ENCODE measurements around the gene RPS6KA2. TPM values are rescaled to one million over a fixed set of nuclear protein-coding genes. Genes with fewer than 3 reads are reported as not detected.
"Not testable (repeated sequence)": the region's sequence is repeated elsewhere in the genome, so short reads cannot be mapped to it uniquely, and the experiment has no call there.

Gene RPS6KA2
- polyA plus RNA-seq, 1 donor: 25.9 TPM

DNA sequence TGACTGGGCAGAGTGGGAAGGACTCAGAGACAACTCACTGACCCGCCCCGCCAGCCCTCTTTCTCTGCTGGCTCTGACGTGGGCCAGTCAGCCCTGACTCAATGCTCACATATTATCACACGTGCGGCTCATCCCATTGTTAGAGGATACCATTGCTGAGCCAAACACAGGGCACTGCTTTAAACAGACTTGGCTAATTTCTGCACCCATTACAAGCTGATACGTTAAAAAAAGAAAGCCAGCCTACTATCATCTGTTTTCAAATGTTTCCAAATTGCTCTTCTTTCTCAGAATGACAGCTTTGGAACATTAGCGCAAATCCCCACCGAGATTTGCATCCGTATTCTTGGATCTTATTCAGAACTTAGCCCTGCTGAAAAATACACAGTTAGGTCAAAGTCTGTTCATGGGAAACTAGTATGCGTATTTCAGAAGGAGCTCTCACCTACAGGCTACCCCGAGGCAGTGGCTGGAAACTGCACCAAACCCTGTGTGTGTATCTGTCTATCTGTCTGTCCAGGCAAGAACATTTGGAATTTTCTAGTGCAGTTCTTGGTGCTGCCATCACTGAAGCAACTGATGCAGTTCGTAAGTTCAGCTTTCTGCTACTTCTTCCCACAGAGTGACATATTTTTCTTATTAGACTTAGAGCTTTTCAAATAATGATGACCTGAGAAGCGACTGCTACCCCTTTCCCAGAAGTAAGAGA, 73.3 kb downstream of the RPS6KA2 start:
- DNase-seq: no peak

DNA sequence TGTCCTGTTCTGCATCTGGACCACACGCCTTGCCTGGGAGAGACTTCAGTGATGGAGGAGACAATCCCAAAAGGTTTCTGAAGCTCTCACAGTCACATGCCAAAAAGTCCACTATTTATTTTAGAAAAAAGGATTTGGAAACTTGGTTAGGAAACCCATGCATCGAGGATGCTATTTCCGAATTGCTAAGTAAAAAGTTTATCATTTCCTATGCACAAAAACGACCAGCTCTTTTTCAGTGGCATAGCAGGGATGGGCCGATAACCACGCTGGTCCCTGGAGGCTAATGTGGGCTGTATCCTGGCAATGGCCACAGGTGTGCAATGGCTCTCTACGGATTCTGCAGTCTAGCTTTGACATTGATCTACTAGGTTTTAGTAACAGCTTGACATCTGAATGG, 74.5 kb downstream of the RPS6KA2 start:
- DNase-seq: no peak

DNA sequence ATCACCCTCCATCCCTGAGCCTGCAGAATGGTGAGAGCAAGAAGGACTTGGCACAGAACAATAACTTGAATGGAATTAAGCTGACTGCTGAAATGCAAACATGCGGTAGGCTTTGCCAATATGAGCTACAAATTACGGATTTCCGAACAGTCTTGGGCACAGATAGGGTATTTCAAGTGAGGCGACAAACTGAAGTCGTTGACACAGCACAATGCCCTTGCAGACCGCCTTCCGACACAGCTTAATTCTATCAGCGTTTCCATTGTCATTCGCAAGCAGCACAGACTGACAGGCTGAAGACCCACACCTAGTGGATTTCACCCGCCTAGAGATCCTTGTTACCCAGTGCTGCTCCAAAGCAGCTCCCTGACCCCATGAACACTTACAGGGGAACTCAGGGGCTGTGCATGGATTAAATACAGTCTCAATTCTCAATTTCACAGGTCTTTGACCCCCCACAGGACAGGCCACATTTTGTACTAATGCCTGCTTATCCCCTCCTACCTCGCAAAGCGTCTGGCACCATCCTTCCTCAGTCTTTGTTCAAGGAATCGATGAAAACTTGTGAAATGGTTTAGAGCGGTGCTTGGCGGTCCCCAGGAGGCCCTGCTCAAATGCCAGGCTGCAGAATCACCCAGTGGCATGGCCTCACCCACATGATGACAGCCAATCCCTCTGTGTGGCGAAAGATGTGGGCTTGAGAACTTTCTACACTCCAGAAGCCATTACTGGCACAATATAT, 75.1 kb downstream of the RPS6KA2 start:
- DNase-seq: no peak

DNA sequence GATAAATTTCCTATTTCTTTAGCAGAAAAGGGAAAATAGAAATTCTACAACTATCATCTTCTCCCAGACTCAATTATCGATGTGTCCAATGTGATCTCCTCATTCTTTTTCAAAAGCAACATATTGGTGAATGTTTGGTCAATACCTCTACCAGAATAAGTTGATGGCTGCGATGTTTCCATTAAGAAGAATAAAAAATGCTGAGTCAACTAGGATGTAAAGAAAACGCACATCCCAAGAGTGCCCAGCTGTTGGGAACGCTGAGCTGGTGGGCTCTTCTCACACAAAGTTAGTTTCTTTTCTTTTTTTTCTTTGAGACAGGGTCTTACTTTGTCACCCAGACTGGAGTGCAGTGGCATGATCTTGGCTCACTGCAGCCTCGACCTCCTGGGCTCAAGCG, 80.4 kb downstream of the RPS6KA2 start:
- DNase-seq: no peak

DNA sequence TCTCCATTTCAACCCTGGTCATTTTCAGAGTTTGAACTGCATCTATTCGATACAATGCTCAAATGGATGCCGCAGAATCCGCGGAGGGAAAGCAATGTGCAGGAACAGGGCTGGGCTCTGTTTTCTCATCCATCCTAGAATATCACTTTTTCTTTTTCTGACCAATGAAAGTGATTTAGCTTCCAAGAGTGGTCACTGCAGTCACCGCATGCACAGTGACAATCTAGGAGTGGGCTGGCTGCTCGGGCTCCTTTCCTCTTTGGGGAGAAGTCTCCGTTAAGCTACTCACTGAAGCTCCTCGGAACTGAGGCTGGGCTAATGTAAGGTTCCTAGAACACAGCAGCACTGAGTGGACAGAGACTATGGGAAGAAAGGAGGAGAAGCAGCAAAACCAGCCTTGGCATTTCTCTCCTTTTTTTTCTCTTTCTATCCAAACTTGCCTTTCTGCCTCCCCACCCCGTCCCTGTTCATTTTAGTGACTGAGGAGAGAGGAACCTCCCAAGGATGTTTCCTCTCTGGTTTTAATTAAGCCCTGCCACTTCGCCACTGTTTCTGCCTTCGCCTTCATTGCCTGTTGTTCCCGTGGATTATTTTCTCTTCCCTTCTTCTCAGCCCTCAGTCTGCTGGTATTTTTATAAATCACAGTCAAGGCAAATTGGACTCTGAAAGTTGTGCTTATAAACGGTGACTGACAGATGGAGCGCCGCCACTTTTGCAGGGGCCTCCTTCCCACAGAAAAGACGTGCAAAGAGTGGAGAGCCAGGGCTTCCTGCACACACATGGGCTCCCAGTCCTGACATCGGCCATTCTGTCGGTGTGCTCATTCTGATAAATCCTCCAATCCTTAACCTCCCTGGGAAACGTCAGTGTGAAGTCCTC, 81.7 kb downstream of the RPS6KA2 start:
- no peak for DNase-seq

DNA sequence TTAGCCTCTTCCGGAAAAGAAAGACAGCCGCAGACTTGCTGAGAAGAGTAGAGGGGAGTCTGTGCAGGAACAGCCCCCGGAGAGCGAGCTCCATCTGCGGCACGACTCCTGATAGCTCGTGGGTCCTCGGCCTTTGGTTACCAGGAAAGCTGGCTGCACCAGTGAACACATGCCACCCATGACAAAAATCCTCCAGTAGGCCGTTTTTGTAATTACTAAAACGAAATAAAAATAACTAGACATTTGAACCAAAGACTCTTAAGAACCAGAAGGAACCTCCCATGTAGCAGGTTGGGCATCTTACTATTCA, 82.8 kb downstream of the RPS6KA2 start:
- no peak for DNase-seq

DNA sequence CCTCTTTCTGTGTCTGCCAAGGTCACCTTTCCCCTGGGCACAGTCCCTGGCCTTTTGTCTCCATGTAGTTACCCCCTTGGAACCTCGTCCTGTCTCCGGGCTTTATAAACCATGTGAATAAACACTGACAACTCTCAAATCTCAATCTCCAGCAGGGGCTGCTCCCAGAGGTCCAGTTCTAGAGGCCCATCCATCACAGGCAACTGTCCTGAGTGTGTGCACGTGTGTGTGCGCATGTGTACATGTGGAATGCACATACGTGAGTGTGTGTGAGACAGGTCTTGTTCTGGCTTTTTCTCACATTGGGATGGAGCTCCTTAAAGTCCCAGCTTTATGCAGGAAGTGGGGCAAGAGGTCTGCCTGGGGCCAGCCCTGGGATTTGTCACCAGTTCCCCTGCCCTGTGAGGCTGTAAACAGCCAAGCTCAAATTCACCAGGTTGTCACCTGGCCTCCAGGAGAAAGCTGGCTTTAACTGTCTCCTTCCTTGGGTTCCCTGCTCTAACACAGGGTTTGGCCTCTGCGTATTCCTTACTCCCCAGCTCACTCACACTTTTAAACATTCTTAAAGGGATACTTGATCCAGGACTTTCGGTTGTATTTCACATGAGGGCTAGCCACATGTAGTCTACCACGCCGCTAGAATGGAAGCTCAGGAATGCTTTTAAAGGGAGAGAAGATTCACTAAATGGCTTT, 83.3 kb downstream of the RPS6KA2 start:
- no peak for DNase-seq

DNA sequence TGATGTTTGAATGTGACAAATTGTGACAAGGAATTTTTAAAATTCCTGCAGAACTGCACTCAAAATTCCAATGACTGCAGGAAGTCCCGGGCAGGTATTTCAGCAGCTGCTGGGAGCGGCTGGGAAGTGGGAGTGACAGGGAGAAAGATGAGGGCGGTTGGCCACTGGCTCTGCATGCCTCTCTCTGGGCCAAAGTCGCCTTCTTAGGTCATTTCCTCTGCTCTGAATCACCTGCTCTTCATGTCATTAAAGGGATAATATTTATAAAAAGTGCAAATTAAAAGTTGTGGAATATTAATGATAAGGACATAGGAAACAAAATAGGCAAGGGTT, 84.5 kb downstream of the RPS6KA2 start:
- no peak for DNase-seq

DNA sequence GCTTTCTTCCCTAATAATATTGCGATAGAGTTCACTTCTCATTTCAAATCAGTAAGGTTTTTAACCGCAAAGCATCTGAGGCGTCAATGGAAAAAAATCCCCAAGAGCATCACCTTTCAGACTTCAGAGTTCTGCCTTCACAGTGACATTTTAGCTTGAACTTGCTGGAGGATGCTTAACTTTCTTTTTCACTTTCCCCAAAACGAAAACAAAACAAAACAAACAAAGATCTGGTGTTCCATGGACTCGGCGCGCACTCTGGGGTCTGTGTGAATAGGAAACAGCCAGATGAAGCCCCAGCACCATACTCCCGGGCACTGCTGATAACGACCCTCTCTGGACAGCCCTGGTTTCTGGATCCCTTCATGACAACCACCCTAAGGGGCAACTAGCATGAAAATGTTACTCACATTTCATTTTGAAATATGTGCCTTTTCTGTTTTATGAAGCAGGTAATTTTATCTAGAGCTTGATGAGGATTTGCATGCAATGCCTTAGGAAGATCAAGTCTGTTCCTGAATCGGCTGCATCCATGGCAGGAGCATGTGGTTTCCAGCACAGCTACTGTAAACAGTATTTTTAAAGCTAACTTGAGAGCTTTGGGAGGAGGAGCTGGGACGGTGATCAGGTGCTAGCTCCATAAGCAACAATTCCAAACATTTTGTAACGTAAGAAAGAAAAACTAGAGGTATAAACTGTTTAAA, 85.0 kb downstream of the RPS6KA2 start:
- no peak for DNase-seq

DNA sequence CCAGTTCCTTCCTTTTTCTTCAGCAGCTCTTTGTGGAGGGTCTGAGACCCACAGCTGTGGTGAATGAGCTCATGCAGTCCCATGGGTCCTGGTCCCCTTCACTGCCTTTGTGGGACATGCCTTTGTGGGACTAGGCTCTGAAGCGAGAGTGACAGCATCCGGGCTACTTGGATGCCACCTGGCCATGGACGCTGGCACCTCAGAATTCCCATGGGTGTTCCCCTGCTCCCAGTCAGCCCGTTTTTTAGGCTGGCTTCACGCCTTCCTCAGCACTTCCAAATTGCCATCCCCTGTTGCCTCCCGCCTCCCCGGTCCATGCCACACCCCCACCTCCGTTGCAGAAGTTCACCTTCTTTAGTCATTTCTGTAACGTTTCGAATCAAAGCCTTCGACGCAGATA, 85.7 kb downstream of the RPS6KA2 start:
- DNase-seq: no peak

DNA sequence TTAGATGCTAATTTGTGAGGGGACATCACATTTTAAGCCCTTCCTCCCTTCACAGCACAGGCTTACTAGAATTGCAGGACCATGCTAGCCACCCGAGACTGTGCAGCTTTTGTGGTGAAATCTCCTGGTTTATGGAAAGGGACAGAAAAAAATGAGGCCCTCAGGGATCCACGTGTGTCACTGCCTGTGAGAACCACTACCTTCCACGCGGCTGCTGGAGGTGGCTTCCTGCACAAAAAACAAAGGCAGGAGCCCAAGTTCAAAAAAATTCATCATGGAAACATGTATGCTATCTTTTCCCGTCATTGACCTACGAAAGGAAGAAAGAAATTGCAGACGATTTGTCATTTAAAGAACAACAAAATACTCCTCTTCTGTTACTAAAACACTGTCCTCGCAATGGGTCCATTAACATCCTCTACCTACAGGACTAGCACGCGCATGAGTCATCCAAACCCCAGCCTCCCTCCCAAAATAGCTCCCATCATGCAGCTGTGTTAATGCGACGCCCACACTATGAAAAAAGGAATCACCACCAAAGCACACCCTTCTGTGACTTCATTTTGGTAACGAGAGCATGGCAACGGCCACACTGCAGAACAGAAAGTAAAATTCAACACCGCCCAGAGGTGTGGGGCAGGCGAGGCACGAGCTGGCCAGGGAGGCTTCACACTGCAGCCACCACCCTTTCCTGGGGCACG, 86.3 kb downstream of the RPS6KA2 start:
- DNase-seq: no peak

DNA sequence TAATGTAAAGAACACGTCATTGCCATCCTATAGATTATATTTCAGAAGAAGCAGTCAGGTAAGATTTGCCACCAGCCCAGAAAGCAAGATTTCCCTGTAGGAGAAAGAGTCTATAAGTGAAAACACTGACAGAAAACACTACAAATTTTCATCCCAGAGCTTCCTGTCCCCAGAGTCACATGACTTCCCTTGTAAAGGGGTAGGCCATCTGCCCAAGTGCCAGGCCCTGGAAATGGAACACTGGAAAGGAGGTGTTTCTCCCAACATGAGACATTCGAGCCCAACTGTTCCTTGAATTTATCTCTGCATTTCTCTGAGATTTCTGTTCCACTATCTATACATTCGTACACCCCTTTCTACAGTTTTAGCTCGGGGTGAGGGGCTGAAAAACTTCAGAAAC, 87.5 kb downstream of the RPS6KA2 start:
- DNase-seq: no peak

DNA sequence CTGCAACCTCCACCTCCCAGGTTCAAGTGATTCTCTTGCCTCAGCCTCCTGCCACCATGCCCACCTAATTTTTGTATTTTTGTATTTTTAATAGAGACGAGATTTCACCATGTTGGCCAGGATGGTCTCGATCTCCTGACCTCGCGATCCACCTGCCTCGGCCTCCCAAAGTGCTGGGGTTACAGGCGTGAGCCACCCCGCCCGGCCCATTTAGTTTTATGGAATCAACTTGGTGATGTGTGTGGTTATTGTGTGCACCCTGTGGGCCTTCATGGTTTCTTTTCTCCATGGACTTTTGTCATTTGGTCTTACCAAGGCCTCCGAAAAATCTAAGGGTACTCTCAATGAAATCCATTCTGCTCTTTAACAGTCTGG, 88.1 kb downstream of the RPS6KA2 start:
- not testable (repeated sequence) for DNase-seq

DNA sequence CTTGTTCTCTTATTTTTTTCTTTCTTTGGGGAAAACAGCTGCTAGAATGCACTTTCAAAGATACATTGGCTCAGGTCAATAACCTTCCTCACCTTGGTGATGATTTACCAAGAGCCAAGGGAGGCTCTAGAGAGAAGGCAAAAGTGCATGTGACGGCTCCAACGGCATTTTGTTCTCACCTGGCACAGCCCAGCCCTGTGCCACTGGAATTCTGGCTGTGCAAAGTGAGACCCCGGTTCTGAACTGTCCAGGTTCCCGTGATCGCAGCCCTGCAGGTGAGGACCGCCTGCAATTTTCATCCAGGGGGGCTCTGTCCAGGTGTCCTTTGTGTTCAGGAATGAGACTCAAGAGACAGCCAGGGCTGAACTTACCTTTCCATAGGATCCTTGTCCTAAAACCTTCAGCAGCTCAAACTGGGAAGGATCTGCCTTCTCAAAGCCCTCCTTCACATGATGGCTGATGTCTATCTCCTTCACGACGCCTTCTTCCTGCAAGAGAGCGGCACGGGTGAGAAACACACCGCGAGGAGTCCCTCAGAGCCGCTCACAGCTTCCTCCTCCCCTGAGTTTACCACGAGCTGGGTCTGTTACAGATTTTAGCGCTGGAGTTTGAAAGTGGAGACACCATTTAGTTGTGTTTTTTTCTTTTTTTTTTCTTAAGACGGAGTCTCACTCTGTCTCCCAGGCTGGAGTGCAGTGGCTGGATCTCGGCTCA, 88.6 kb downstream of the RPS6KA2 start:
- no peak for DNase-seq

DNA sequence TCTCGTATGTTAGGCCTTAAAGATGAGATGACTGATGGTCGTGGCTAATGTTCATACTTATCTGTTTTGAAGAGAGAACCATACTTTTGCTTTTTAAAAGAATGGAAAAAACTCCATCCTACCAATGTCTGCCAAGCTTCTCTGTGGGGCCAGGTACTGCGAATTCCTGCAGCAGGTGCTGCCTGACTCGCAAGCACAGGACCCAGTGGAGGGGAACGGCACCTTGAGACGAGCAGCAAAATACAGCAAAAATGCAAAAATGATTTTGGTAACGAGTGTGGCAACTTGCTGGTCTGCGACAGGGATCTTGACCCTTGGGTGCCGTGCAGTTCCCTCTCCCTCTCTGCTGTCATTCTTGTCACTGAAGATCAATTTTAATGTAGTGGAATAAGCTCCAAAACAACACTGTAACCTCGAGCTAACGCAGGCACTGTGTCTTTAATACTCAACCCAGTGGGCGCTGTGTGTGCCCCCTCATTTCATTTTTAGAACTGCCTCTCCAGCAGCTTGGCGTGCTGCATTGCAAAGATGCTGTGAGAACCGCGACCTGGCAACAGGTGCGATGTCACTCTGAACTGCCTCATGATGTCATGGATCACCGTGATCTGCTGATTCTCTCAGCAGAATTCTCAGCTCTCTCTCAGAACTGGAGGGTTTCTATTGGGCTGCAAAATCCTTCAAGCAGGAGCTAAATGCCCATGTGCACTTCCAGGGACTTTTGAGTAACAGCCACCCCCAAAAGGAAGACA, 92.2 kb downstream of the RPS6KA2 start:
- DNase-seq: no peak

DNA sequence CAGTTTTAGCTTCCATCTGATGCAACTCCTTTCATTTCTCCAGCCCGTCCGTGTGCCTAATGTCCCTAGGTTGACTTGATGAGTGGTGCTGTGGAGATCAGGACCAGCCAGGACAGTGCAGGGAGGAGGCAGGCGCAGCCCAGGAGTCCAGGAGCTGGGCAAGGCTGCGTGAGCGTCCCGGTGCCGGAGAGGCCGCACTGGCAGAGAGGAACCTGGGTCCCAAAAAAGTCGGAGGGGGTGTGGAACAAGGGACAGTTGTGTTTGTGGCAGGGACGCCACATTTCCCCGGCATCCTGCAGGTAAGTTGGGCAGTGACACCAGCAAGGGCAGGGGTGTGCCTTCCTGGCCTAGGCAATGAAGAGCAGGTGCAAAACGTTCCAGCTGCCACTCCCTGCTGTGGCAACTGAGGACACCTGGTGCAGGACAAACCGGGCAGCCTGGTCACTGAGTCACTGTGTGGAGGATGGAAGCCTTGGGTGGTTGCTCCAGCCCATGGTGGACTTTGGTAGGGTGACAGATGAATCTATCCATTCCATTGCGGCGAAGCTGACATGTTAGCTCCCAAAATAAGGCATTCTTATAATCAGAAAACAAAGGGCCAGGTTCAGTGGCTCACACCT, 93.7 kb downstream of the RPS6KA2 start:
- DNase-seq: no peak

DNA sequence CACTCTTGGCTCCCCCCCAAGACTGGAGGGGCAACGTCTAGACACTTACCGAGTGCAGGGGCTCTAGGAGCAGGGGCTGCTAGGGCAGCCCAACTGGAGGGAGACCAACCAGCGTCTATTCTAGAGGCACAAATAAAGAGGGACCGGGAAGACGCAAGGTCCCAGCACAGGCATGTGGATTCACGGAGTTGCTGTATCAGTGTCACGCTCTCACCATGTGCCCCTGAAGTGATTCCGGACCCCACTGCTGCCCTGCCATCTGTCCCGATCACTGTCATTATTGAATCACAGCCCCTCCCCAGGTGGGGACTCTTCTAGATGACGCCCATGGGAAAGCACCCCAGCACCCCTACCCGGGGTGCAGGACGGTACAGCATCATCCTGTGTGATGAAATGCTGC, 94.7 kb downstream of the RPS6KA2 start:
- DNase-seq: no peak

DNA sequence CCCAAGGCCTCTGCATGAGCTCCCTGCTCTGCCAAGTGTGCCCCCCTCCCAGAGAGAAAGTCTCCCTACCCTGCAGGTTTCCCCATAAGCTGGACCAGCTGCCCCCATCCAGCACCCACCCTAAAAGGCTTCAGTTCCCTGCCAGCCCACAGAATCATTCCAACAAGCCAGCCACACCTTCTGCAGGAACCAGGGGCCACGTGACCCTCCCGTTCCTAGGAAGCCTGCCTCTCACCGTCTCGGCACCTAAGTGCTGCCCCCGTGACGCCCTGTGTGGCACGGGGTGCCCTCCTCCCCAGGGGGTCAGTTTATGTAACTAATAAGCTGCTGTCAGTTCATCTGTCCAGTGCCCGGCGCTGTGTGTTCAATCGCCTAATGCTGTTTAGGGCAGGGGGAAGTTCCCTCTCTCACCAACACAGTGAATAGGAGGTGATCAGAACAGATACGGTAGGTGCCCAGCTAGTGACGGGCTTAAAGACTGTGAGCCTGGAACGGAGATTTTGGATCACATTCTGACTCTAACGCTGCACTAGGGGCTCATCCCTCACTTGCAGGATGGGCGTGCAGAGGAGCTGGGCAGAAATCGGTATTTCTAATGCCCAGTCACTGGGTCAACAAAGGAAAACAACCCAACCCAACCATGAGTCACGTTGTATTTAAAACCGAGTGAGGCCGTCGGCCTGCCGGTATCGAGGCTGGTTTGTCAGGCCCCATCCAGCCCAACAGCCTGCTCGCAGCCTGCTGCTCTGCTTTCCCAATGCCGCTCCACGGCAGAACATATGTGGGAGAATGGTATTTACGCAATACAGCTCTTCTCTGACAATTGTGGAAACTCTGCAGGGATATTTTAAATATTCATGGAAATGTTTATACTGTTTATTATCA, 96.6 kb downstream of the RPS6KA2 start:
- no peak for DNase-seq

DNA sequence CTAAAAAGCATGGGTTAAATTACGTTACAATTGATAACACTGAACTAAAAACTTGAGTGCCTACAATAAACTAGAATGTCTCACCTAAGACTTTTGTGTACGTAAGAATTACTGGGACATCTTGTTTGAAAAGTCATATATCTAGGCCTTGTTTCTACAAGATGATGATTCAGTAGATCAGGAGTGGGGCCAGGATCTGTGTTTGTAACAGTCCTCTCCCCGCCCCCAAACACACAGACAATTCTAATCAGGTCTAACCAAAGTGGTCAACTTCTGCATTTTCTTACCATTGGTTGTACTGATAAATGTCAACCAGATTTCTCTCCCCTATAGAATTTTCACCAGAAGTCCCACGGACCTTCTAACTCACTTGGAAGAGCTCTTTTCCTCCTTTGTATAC, 97.5 kb downstream of the RPS6KA2 start:
- DNase-seq: no peak

Measured in hindlimb muscle (tissue), 1 donor.